HG02852 (cell line): ENCODE measurements around the gene MRPL4.

Source experiments
- ATAC-seq: cut with Tn5 transposase; IDR thresholded peaks from one replicate; pipeline ENCODE4 v1.9.1; 2021; ENCODE audit warnings: mild to moderate bottlenecking, moderate library complexity; ENCODE audit not compliant: unreplicated experiment

MRPL4 gene

DNA sequence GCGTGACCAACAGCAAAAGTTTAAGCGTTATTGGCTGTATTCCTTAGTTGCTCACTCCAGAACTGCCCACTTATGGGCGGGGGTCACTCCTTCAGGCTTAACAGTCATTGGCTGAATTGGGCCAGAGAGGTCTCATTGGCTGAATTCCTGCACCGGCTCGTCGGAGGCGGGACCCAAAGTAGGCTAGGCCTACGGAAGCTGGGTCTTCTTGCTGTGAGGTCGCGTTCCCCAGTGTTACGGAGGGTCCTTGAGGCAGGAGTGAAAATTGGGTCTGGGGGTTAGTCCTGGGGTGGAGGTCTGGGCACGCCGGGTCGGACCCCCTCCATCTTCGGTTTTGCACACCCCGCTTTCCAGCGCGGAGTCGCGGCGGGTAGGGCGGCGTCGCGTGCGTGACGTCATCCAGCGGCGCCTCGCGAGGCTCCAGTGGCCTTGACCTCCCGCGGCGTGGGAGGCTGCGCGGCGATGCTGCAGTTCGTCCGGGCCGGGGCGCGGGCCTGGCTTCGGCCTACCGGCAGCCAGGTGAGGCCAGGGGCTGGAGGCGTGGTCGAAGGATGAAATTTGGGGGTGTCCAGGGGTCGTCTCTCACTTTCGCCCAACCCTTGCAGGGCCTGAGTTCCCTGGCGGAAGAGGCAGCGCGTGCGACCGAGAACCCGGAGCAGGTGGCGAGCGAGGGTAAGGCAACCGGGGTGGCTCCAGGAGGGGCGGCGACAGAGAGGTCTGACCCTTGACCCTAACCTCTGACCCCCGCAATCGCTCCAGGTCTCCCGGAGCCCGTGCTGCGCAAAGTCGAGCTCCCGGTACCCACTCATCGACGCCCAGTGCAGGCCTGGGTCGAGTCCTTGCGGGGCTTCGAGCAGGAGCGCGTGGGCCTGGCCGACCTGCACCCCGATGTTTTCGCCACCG lies at the start of gene MRPL4:
MRPL4 (plus strand) TSS at position 423 of the 903 bp plus-strand sequence; CDS start at position 463, 40 bp downstream.
- peak; percentile 83 for ATAC-seq

DNA sequence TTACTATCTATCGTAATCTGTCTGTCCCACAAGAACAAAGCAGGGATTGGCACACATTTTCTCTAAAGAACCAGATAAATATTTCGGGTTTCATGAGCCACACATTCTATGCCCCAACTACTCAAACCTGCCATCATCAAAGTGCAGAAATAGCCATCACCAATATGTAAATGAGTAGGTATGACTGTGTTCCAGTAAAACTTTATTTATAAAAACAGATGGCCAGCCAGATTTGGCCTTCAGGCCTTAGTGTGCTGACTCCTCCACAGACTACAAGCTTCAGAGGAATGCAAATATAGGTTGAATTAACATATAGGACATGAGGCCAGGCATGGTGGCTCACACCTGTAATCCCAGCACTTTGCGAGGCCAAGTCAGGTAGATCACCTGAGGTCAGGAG lies 48.3 kb upstream of the MRPL4 start:
- no peak for ATAC-seq

- ATAC-seq: no peak
Observed at GRCh38 chr19:10205636-10206035, 46.4 kb upstream of the MRPL4 start.

- ATAC-seq: no peak
Observed at GRCh38 chr19:10206226-10206885, 45.7 kb upstream of the MRPL4 start.

DNA sequence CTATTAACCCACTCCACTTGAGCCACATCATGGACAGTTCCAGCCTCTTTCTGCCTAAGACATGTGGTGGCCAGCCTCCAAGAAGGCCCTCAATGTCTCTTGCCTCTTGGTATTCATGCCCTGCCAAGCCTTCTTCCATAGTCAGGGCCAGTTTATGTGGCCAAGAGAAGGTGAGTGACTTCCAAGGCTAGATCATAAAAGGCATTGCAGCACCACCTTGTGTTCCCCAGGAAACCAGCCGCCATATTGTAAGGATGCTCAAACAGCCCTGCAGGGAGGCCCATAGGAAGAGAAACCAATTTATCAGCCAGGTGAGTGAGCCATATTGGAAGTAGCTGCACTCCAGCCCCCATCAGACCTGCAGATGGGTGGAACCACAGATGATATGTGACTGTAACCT lies 45.0 kb upstream of the MRPL4 start:
- no peak for ATAC-seq

- ATAC-seq: no peak
Observed at GRCh38 chr19:10209315-10209714, 42.7 kb upstream of the MRPL4 start.

DNA sequence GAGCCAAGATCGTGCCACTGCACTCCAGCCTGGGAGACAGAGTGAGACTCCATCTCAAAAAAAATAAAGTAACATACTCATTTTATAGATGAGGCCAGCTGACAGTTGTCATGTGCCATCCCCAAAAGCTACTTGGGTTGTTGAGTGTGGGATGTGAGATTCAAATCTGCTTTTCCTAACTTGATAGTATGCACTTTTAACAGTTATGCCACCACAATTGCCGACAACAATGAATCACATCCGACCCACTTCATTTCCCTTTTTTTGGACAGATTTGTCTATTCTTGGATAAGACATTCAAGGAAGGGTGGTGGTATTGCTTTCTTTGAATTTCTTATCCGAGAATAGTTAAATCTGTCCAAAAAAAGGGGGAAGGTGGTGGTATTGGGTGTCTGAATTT lies 41.0 kb upstream of the MRPL4 start:
- no peak for ATAC-seq

DNA sequence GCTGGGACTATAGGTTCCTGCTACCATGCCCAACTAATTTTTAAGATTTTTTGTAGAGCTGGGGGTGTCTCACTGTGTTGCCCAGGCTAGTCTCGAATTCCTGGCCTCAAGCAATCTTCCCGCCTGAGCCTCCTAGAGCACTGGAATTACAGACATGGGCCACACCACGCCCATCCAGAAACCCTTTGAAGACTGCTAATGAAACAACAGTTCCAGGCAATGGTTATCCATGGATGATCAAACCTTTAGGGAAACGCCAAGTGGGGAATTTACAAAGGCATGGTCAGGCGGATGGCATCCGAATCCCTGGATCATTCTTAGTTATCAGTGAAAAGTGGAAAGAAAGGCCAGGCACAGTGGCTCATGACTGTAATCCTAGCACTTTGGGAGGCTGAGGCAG lies 40.3 kb upstream of the MRPL4 start:
- no peak for ATAC-seq

DNA sequence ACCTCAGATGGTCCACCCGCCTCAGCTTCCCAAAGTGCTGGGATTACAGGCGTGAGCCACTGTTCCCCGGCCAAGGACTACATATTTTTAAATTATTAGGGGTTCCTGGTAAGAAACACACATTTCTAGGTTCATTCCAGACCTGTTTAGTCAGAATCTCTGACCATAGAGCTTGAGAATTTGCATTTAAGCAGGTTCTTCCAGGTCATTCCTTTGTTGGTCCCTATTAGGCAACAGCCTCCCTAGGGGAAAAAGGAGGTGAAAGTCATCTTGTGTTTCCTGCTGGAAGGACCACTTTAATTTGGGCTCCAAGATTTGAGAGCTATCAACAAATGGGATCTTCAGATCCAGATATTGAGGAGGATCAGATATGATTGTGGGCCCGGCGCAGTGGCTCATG lies 37.2 kb upstream of the MRPL4 start:
- no peak for ATAC-seq

DNA sequence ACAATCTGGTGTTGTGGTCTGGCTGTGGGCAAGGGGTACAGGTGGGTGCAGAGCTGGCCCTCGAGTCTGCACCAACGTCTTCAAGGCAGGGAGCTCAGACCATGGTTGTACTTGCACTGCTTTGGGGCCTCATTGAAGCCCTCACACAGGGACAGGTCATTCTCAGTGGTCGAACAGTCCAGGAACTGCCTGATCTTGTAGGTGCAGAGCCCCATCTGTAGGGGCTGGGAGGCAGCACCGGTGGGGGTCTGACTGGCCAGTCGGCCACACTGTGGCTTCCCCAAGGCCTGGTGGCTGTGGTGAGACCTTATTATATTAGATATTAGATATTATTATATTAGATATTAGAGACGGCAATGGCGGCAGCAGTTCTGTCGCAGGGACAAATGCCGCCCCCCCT lies 34.9 kb upstream of the MRPL4 start:
- no peak for ATAC-seq

DNA sequence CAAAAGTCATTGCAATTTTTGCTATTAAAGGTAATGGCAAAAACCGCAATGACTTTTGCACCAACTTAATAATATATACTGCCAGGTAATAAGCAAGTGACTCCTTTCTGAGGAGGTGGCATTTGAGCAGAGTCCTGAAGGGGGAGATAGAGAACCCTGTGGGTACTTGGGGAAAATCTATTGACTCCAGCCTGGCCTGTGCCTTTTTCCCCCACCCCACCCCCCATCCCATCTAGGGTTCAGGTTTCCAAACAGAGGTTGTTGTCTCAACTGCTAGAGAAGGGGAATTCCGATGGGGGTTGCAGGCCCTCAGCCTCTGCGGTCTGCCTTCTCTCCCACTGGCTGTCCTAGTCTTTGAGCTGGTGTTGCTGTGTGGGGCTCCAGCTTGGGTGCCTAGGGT lies 32.3 kb upstream of the MRPL4 start:
- no peak for ATAC-seq

DNA sequence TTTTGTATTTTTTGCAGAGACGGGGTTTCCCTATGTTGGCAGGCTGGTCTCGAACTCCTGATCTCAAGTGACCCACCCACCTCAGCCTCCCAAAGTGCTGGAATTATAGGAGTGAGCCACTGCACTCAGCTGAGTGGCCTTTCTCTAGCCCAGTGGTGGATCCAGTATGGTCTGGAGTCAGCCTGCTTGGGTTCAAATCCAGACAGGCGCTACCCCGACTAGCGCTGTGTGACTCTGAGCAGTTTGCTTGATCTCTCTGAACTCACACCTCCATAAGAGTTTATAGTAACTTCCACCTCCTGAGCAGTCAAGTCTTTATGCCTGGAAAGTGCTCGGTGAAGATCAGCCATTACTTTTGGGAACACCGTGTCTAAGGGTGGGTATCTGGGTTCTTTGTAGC lies 31.3 kb upstream of the MRPL4 start:
- no peak for ATAC-seq

DNA sequence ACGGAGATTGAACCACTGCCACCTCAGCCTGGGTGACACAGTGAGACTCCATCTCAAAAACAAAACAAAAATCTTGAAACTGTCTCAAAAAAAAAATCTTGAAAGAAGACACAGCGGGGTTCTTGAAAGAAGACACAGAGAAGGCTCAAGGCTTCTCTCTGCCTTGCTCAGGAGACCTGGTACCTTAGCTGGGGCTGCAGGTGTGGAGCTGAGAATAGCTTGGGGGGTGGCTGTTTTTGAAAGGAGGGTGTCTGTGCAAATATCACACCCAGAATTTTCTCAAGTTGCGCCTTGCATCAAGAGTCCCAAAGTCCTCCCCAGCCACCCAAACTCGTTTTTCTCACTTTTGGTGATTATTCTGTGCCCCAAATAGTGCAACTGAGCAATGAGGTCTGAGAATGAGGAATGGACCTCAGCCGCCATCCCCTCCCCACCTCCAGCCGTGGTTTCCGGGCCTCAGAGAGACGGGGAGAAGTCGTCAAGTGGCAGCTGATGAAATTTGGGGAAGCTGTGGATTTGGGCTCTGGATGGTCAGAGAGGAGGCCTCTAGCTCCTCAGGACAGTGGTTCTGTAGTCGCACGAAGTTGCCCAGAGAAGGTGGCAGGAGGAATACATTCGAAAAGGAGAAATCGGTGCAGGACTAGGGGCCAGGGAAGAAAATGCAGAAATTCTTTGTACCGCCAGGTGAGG lies 29.7 kb upstream of the MRPL4 start:
- no peak for ATAC-seq

DNA sequence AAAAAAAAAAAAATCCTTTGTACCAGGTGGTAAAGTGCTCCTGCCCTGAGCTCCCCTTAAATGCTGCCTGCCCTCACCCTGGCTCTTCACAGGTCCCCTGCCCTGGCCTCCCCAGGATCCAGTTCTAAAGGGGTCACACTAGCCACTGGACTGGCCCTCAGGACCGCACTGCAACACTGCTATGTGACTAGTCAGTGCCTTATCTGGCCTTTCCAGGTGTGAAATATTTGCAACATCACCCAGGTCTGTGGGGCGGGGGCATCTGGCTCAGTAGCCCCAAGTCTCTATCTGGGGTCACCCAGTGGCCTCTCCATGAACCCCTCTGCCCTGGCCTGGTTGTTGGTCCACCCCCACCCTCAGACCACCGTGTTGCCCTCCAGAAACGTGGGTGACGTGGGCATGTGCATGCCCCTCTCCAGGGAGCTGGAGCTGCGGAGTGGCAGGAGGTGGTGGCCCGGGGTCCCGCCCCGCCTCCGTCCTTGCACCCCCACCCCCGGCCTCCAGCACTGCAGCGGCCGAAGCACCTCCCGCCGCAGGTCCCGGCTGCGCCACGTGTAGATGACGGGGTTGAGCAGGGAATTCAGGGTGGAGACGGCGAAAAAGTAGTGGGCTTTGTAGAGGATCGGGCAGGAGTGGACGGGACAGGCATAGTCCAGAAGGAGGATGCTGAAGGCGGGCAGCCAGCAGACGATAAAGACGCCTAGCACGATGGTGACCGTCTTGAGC lies 28.4 kb upstream of the MRPL4 start:
- ATAC-seq: no peak

GRCh38 chr19:10224337-10224736 lies 27.7 kb upstream of the MRPL4 start:
- no peak for ATAC-seq

- ATAC-seq: no peak
Observed at GRCh38 chr19:10226021-10226375, 26.0 kb upstream of the MRPL4 start.

- no peak for ATAC-seq
Observed at GRCh38 chr19:10226376-10227025, 25.5 kb upstream of the MRPL4 start.

DNA sequence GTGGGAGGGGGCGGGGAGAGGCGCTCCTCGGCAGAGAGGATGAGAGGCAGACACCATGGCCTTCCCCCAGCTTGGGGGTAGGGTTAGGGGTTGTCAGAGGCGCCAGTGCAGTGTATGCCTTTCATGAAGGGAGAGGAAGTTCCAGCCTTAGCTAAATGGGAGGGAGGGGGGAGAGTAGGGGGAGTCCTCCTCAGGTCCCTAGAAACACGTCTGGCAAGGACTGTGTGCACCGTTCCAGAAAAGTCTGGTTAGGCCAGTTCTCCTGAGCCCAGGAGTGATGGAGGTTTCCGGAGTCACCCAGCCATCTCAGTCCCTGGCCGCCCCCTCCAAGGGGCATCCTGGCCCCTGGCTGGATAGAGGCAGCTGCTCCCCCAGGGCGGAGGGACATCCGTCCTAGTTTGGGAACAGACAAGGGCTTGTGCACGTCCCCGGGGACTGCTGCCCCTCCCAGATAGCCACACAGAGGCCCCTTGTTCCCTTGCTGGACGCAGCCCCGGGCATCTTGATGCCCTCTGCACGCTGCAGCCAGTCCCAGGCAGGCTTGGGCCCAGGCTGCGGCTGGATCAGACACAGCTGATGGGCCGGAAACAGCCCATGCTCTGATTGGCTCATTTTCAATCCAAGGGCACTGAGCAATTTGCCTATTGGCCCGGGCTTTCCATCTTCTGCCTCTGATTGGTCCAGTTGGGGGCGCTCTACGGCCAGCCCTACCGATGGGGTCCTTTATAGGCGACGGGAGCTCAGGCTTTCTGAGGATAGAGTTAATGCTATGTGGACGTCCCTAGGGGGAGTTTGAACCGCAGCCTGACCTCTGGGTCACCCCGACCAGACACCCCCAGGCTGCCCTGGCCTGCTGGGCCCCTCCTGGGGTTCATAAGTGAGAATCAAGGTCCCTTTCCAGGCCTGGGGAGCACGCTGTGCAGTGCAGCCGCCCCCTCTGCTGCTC lies 24.7 kb upstream of the MRPL4 start:
- no peak for ATAC-seq

GRCh38 chr19:10228393-10228792 lies 23.6 kb upstream of the MRPL4 start:
- ATAC-seq: no peak

DNA sequence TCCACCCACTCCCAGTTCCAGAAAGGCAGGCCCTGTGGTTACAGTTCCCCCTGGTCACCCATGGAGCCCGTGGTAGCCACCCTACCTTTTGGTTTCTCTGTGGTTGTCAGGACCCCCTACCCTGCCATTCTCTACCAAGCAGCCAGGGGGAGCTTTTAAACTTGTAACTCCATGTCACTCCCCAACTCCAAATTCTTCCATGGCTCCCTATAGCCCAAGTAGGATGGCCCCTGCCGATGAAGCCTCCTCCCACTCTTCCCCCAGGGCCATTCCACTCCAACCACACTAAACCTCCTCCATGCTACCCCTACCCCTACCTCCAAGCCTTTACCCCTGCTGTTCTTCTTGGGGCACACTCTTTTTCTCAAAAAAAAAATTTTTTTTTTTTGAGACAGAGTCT lies 23.1 kb upstream of the MRPL4 start:
- ATAC-seq: no peak
